Measurements from ENCODE around the gene NOL4L.
A peak's percentile ranks its signal among the peaks of the same experiment; 100 is the strongest.
"Not testable (repeated sequence)": the region's sequence is repeated elsewhere in the genome, so short reads cannot be mapped to it uniquely, and the experiment has no call there.

Gene NOL4L

DNA sequence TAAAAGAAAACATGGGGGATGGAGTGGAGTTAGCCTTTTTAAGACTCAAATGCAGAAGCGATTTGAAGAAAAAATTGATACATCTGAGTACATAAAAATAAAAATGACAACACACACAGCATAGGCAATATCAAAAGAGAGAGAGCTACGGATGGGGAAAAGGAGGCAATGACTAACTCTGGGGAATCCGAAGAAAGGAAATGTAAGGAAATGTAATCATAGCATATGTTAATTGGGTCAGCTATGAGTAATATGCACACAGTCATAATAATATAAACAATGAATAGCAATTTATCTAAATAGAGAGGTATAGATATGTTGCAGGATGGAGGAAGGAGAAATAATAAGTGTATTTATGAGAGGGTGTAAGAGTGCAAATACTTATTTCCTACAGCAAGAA, 83.4 kb downstream of the NOL4L start:
- no peak for DNase-seq

DNA sequence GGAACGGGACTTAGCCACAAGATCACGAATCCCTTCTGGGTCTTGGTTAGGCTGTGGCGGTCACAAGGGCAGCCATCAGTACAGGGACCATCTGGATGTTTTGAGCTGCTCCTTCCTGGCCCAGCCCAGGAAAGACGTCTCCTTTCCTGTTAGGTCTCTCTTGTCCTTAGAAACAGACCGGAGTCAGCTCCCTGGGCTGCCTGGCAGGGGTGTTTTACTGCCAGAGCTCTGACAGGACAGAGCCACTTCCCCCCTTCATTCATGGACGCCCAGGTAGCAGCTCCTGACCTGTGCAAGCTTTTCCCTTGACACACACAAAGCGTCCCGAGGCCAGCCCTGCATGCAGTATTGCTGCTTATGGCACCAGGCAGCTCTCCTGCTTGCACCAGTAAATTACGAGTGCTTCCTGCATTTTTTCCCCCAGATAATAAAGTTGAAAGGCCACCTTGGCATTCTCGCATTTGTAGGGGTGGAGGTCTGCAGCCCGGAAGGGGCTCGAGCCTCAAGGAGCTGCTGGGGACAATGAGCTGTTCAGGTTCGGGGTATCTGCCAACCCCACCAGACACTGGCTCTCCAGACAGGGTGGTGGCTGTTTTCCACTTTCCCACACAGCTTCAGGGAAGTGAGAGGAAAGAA, 87.4 kb downstream of the NOL4L start:
- DNase-seq: no peak

DNA sequence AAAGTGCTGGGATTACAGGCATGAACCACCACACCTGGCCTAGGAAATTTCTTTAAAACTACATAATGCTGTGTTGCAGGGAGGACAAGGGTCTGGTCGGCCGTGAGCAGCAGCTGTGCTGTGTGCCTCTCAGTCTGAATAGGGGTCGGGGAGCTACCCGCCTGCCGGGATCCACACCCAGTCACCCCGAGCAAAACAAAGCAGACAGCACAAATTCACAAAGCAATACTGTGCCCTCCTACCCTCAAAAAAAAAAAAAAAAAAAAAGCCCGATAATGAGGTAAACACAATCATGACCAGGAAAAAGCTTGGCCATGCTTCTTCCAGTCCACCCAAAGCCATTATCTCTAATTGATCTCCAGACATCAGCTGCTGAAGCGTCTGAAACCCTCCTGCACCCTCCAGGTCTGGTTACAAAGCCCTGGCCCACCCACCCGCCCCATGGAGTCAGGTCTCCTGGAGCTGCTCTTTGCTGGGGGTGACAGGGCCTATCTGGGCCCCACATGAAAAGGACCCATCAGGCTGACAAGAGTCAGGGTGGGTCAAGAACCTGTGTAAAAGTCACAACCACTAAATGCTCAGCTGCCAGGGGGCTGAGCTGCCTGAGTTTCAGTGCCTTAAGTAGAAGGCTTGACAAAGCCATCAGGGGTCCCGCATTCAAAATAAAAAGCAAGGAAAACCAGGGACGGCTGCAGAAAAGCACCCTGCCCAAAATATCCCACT, 88.2 kb downstream of the NOL4L start:
- no peak for DNase-seq

DNA sequence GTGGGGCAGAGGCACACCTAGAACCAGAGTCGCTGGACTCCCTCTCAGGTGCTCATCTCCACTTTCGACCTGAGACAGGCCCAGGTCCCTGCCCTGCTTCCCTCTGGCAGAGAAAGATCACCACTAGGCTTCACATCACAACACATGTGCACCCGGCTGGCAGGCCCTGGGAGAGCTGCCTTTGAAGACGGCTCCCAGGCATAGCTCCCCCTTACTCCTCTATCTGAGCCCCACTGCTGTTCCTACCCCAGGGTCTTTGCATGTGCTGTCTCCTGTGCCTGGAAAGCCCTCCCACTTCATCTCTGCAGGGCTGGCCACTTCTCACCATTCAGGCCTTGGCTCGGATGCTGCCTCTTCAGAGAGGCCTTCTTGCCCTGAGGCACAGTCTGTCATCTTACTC, 89.2 kb downstream of the NOL4L start:
- no peak for DNase-seq

DNA sequence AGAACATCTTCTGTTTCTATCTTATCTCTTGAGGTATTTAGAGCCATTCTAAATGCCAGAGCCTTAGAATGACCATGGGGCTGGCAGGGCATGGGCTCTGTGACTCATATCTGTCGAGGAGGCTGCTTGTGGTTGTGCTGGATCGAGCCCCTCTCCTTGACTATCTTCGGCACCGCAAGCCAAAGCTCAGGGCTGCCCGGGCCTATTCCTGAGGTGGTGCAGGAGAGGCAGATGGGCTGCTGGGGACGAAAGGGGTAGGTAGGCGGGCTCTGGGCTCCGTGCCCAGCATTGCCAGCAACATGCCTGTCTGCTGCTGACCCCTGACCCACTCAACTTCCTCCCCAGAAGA, 89.9 kb downstream of the NOL4L start:
- DNase-seq: no peak

DNA sequence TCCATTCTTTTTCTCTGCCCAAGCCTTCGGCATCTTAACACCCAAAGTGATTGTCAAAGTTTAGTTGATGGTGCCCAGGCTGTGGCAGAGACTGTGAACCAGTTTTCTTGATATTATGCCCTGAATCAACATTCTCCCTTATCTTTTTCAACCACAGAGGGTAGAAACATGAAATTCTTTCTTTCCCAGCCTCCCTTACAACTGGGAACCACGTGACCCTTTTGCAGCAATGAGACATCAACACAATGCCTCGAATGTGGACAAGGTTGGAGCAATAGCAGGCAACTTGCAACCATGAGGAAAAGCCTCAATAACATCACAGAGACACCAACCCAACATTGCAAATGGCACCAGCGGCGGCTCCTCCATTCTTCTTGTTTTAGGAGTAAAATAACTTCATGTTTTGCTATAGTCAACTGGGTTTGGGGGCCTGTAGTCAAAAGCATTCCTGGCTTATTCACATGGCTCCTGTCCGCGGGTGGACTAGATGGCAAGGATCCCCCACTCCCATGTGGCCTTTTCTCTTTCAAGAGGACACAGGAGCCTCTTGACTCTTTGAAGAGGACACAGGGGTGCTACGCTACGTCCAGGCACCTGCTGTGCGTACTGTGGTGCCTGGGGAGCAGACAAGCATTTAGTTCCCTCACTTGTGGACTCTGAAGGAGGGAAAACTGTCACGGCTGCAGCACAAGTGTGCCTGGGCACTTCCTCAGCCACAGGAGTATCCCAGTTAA, 90.5 kb downstream of the NOL4L start:
- no peak for DNase-seq

DNA sequence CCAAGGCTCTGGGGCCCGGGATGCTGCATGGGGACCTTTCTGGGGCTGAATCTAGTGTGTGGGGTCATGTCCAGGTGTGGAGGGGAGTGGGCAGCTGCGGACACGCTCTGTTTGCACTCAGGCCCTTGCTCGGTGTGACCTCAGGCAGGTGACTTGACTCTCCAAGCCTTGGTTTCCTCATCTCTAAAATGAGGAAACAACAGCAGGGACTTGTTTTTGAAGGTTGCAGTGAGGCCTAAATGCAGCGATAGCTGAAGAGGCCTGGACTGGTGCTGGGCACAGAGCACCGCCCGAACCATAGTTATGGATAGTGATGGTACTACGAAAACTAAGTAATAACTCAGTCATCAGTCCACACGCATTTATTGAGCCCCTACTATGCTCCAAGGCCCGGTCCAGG, 91.8 kb downstream of the NOL4L start:
- no peak for DNase-seq

DNA sequence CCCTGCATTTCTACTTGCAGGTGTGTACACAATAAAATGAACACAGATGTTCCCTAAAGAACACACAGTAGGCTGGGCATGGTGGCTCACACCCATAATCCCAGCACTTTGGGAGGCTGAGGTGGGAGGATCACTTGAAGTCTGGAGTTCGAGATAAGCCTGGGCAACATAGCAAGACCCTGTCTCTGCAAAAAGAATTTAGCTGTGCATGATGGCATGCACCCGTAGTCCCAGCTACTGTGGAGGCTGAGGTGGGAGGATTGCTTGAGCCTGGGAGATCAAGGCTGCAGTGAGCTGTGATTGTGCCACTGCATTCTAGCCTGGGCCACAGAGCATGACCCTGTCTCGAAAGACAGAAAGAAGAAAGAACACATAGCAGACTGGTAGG, 93.4 kb downstream of the NOL4L start:
- not testable (repeated sequence) for DNase-seq

DNA sequence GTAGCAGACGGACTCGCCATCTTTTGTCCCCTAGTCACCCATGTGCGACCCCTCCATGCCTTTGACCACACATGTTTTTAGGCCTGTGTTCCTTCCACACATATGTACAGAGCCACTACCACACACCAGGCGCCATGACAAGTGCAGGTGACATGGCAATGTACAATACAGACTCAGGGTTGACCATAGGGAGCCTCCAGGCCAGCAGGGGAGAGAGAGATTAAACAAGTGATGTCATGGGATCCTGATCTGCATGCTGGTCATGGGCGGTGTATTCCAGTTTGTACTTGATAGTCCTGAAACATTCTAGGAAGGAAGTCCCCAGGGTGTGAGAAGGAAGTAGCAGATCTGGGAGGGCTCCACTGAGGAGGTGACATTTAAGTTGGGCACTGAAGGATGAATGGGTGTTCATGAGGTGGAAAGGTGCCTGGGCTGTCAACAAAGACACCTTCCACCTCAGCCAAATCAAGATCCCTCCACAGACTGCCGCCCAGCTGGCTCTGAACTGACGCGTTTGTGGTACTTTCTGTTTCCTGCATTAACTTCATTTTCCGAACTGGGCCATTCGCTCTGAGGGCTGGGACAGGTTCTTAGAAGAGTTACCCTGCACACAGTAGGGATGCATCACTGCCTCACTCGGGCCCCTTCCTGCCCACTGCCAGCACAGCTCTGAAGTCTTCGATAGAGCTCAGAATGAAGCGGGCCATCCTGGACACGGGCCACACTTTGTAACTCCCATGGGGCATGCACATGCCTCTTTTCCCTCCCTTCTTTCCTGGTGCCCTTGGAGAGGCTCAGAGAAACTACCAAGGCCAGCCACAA, 94.0 kb downstream of the NOL4L start:
- no peak for DNase-seq

DNA sequence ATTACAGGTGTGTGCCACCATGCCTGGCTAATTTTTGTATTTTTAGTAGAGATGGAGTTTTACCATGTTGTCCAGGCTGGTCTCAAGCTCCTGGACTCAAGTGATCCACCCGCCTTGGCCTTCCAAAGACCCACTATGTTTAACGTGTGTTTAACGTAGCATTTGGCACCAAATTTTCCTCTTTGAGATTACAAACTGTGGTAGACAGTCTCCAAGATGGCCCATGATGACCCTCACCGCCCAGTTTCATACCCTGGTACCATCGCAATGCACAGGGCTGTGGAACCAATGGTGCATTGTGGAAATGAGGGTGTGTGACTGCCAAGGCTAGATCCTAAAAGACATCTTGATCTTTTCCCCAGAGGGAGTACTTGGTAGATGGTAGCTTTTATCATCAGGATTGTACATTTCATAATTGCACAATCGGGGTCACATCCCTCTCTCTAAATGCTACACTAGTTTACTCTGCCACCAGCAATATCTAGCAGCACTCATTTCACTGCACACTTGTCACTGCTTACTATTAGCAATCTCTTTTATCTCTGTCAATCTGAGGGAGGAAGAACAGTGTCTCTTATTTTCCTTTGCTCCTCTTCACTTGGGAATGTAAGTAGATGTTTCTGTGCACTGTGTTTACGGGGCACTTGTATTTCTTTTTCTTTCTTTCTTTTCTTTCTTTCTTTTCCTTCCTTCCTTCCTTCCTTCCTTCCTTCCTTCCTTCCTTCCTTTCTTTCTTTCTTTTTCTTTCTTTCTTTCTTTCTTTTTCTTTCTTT, 96.9 kb downstream of the NOL4L start:
- no peak for DNase-seq

DNA sequence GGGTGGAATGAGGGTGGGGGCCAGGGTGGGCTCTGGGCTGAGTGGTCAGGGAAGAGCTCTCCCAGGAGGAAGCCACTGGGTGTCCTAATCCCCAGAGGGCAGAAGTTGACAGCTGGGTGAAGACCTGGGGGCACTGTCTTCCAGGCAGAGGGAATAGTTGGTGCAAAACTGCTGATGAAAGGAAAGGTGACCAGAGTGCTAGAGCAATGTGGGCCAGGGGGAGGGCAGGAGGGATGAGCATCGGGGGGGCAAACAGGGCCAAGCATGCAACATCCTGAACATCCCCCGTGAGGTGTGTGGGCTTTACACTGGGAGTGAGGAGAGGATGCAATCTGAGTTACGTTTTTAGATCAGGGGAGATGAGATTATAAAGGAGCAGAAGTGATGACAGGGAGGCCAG, 97.8 kb downstream of the NOL4L start:
- DNase-seq: no peak

DNA sequence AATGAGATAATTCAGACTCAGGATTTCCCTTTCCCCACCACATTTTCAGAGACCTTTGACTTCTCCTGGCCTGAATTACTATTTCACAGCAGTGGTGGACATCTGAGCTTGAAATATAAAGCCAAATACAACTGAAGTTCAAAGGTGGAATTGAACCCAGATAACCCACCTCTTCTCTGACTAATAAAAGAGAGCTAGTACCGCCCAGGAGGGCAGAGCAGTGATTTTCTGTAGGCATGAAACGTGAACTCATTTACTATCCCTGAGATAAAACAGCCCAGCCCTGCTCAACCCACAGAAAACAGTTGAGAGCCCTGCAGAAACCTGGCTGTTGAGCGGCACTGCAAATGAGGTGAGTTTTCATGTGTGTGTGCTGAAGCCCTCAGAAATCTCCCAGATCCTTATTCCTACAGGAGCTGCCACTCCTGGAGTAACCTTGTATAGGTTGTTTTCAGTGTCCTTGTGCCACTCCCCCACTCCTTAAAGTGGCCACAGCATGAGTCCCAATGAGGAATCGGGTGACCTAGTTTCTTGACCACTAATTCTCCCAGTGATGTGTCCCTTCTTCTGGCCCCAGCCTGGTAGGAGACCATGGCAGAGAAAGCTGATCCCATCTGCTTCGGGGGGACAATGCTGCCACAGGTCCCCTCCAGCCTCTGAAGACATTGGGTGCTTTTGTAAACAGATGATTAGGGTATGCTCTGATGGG, 99.2 kb downstream of the NOL4L start:
- DNase-seq: no peak

DNA sequence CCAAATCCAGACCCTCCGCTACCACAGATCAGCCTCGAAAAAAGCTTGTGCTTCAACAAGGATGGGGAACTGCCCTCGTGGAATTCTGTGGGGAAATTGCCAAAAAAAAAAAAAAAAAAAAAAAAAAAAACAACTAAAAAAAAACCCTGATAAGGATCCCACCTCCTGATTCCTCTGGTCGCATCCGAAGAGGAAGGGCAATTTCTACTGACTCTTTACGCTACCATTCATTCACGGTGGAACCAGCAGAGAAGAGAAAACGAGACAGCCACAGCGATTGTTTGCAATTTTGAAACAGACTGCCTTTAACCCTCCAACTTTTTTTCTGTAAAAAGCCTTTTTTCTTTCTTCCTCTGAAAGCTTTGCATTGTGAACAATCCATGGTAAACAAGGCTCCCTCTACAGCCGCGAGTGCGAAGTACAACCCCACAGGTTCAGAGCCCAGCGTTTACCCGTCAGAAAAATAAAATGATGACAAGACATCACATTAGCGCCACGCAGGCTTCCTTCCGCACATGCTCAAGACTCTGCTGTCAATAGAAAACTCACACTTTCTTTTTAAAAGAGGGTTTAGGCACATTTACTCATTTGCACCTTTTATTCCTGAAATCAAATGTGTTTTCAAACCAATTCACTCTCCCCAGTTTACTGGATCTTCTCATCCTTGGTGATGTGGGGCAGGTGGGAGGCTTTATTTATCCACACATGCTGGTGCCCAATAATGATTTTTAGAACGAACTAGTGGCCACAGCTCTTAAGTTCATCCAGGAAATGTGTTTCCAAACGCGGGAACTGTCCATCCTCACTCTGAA, 100.0 kb downstream of the NOL4L start:
- peak; percentile 88 for DNase-seq

DNA sequence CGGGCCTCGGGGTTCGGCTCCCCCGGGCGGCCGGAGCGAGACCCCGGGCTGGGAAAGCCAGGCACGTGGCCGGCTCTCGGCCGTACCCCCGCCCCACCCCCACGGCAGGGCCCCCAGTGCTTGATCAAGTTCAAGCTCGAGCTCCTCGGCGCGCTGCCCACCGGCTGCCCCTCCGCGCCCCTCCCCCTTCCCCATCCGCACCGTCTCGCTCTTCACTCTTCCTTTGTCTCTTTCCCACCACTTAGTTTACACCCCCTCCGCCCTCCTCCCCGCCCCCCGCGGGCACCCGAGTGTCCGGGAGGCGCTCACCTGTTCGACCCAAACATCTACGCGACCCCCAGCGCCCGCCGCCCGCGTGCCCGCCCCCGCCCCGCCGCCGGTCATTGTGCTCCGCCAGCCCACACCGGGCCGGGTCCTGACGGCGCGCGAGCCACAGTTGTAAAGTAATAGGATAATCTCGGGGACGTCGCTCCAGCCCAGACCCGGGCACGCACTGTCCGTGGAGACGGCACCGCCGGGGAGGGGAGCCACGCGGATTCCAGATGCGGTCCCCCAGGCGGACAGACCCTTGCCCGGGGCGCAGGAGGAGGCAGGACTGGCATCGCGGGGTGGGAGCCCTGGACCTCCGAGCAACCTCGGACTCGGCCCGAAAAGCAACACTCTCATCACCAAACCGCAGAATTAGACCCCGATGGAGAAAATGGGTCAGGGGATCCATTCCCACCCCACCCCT, 100.7 kb downstream of the NOL4L start:
- DNase-seq: no peak

DNA sequence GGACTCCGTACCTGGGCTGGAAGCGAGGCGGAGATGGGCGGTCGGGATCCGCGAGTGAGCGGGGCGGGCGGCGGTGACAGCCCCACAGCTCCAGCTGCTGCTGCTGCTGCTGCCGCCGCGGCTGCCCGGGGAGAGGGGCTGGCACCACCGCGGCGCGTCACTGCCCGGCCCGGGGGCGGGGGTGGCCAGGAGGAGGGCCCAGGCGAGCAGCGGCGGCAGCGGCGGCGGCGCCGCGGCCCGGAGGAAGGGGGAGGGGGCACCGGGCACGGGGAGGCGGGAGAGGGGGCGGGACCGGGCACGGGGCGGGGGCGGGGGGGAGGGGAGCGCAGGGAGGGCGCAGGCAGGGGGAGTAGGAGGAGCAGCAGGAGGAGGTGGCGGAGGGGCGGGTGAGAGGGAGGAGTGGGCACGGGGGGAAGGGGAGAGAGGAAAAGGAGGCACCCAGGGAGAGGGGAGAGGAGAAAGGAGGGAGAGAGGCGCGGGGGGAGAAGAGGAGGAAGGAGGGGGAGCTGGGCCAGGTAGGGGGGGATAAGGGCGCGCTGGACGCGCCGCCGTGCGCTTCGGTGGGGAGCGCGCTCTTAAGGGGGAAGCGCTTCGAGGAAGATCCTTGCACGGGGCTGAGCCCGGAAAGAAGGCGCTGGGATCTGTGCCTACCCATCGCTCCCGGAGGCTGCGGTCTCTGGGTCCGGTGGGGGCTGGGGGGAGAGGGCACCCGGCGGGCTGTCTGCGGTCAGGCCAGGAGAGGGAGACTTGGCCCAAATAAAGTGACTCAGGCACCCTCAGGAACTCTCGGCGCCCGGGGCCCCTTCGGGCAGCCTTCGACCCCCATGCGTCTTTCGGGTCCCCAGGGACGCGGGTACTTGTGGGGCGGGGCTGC, 101.5 kb downstream of the NOL4L start:
- DNase-seq: no peak

DNA sequence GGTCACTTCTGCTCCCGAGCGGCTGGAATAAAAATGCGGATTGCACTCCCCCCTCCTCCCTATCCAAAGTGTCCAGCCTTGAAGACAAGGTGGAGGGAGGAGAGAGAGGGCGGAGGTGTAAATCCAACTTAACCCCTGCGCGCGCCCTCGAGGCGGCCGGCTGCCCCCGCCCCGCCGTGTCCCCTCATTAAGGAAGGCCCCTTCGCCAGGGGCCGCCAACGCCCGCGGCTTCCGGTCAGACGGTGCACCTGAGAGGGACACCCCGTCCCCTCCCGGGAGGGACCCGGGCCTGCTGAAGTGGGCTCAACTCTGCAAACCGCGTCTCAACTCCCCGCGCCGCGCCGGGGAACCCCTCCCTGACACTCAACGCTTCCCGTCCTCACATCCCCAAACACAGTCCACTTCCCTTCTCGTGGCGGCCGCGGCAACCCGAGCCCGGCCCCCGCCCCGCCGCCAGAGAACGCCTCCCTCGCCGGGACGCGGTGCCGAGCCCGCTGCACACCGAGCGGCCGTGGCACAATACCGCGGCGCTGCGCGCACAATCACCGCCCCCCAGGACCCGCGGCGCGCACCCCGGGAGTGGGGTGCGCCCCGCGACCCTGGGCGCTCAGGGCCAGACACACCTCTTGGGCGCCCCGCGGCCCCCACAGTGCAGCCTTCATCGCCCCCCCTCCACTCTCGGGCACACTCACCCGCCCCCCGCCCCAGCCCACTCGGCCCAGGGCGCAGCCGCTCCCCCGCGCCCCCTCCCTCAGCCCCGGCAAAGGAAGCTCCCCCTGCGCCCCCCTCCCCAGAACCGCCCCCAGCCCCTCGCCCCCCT, 102.5 kb downstream of the NOL4L start:
- no peak for DNase-seq

DNA sequence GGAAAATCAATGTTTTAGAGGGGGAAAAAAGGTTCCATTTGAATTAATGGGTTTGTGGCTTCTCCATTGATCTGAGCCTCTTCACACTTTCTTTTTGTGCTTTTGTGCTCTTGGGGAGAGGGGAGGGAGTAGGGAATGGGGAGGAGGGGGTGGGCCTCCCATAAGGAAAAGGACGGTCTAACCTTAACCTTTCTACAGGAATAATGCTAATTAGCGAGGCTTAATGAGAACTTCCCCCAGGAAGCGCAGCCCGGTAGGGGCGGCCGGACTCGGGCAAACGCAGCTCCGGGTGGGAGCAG, 103.0 kb downstream of the NOL4L start:
- DNase-seq: no peak

DNA sequence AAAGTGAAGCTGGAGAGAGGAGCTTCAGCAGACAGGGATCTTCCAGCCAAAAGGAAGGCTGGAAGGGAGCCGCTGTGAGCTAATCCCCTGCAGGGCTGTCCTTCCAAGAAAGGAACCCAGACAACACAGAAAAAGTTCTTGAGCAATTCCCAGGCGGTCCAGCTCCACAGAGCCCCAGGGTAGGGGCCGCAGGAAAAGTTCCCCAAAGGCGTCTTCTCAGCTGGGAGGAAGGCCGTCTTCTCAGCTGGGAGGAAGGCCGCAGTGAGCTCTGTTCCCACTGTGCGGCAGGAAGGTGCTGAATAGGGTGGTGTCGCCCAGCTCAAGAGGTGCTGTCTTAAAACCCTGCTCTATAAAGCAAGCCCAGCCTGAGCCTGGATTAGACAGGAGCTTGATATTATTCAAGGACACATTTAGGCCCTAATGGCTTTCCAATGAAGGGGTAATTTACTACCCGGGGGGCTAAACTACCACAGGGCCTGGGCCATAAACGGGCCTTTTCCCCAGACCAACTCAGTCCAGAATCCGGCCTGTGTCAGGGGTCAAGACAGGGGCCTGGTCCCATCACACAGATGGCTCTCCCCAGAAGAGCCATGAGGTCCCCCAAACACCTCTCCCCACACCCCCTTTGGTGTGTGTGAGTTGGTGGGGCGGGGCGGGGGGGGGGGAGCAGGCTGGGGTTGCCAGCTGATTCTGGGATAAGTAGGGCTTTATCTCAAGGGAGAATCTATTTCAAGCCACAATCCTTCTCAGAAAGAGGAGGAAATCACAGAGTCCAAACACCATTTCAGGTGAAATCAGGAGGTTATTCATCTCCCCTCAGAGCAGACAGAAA, 103.6 kb downstream of the NOL4L start:
- DNase-seq: no peak
